Uterus (tissue), 4 donors: ENCODE data around the gene MAP2K6. TPM values are rescaled to one million over a fixed set of nuclear protein-coding genes. Genes with fewer than 3 reads are reported as not detected.

Experiments used
- DNase-seq, 2 donors: peaks; one replicate each; pipeline ENCODE4 v3.0.0-alpha.2; 2019 to 2020
- H3K27ac ChIP-seq, 2 donors: fragments of 200-600 bp; sonication (generic); 1 replicate in 1 of 2; 2 replicates in 1 of 2; pipeline ENCODE4 v1.5.1; 2016 to 2018
- H3K27me3 ChIP-seq, 2 donors: fragments of 200-600 bp; sonication (generic); one replicate each; pipeline ENCODE4 v1.5.1; 2018 to 2019; ENCODE audit warnings: control low read depth in 1 of 2
- H3K36me3 ChIP-seq, 2 donors: fragments of 200-600 bp; sonication (generic); one replicate each; pipeline ENCODE4 v1.5.1; 2019; ENCODE audit warnings: control low read depth in 1 of 2
- H3K4me1 ChIP-seq, 2 donors: fragments of 200-600 bp; sonication (generic); one replicate each; pipeline ENCODE4 v1.5.1; 2018 to 2019; ENCODE audit warnings: control low read depth in 1 of 2
- H3K4me3 ChIP-seq, 2 donors: fragments of 200-600 bp; sonication (generic); 1 replicate in 1 of 2; 2 replicates in 1 of 2; pipeline ENCODE4 v1.5.1; 2018 to 2019; ENCODE audit warnings: mild to moderate bottlenecking in 1 of 2
- H3K9me3 ChIP-seq, 2 donors: fragments of 200-600 bp; sonication (generic); one replicate each; pipeline ENCODE4 v1.5.1; 2019; ENCODE audit warnings: control low read depth in 1 of 2
- CTCF ChIP-seq, 4 experiments: fragments of 200-600 bp in 2 of 4; fragments of 450-650 bp in 2 of 4; sonication (generic) in 2 of 4; IDR thresholded peaks; one replicate each; pipeline ENCODE4 v1.5.1; 2016 to 2019; ENCODE audit warnings: antibody characterized with exemption in 4 of 4, mild to moderate bottlenecking in 2 of 4, moderate library complexity in 1 of 4
- POLR2A ChIP-seq, 2 donors: fragments of 450-650 bp; IDR thresholded peaks; one replicate each; pipeline ENCODE4 v1.6.1; 2016; ENCODE audit warnings: antibody characterized with exemption in 2 of 2, mild to moderate bottlenecking in 1 of 2, moderate library complexity in 1 of 2
- intact Hi-C: fragments of 100-400 bp; cut with DNase I; formaldehyde crosslinking; loops from one replicate; pipeline ENCODE4 v1.15.1; 2023; ENCODE audit warnings: low total_unique reads
- total RNA-seq, 4 donors: library from RNA; depleted of rRNA in 3 of 4; stranded (reverse); fragments of >200 nt in 3 of 4; gene quantifications; one replicate each; pipeline versions ENCODE4 v1.1.0 to v1.2.4, GENCODE V29; 2014 to 2023
- donor health status: DM: yes; HTN: yes; CAD: no.

MAP2K6 gene
- total RNA-seq, 4 donors from 2014 or later, result 3.2 to 43.4 (median 4.3) TPM

DNA sequence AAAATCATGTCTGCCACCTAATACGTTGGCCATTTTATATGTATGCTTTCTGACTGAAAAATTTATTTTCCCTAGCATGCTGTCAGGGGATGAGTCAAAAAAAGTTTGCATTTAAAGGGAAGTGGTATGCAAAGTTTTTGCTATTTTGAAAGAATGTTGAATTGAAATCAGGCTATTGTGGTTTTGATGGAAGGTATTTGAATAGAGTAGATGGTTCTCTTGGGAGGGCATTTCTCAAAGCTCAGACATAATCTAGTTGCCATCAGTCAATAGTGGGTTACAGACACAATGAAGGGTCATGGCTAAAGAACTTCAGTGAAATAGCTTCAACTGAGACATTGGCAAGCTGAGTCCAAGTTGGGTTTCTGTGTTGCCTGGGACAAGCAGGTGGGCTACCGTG is 102.4 kb downstream of the MAP2K6 start:
- no peak overlapping the region for H3K4me3 ChIP-seq
- H3K4me1 ChIP-seq, result no peaks in the 10 kb centered on the region
- H3K27me3 ChIP-seq, result no peaks in the 10 kb centered on the region
- TF ChIP-seq POLR2A (IDR thresholded peaks at IDR 0.05) (no peak), CTCF (IDR thresholded peaks at IDR 0.05) (no peak)
- H3K27ac ChIP-seq, result no peak overlapping the region
- no peak for DNase-seq
- intact Hi-C loops, result no loop called here
- no peaks in the 10 kb centered on the region for H3K36me3 ChIP-seq
- no peaks in the 10 kb centered on the region for H3K9me3 ChIP-seq

GRCh38 chr17:69518951-69519350 is 104.5 kb downstream of the MAP2K6 start:
- no peak for DNase-seq

GRCh38 chr17:69523244-69523861 is 108.9 kb downstream of the MAP2K6 start:
- H3K9me3 ChIP-seq, result no peaks in the 10 kb centered on the region
- intact Hi-C loops, result no loop called here
- H3K36me3 ChIP-seq, result no peaks in the 10 kb centered on the region
- H3K4me1 ChIP-seq, result no peaks in the 10 kb centered on the region
- no peak for DNase-seq
- no peaks in the 10 kb centered on the region for H3K27me3 ChIP-seq
- H3K4me3 ChIP-seq, result no peak overlapping the region
- TF ChIP-seq CTCF (IDR thresholded peaks at IDR 0.05) (peak; percentile 35 to 59 (median 44)), POLR2A (IDR thresholded peaks at IDR 0.05) (no peak)
- no peak overlapping the region for H3K27ac ChIP-seq

More at GRCh38 chr17:69518951-69519350, 104.5 kb downstream of the MAP2K6 start:
- no peak for TF ChIP-seq CTCF (IDR thresholded peaks at IDR 0.05)
- no peak for TF ChIP-seq POLR2A (IDR thresholded peaks at IDR 0.05)
- H3K27me3 ChIP-seq, result no peaks in the 10 kb centered on the region
- H3K4me3 ChIP-seq, result no peak overlapping the region
- intact Hi-C loops, result no loop called here
- H3K4me1 ChIP-seq, result no peaks in the 10 kb centered on the region
- no peaks in the 10 kb centered on the region for H3K36me3 ChIP-seq
- H3K27ac ChIP-seq, result no peak overlapping the region
- H3K9me3 ChIP-seq, result no peaks in the 10 kb centered on the region

DNA sequence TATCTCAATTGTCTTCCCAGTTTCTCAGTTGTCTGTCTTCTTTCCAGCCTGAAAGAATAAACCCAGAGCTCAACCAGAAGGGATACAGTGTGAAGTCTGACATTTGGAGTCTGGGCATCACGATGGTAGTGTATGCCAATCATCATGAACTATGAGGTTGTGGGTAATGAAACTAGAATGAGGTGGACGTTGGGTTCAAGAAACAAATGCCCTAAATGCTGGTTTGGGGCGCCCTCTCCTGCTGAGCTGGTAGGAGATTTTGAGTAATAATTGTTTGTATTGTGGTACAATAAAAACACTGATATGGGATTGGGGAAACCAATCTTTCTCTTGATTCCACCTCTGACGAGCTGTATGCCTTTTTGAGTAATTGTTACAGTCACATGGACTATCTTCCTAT is 110.4 kb downstream of the MAP2K6 start:
- Histone ChIP-seq H3K4me1 (no peaks in the 10 kb centered on the region), H3K9me3 (no peaks in the 10 kb centered on the region), H3K27me3 (no peaks in the 10 kb centered on the region), H3K4me3 (no peak overlapping the region), H3K27ac (no peak overlapping the region), H3K36me3 (no peaks in the 10 kb centered on the region)
- intact Hi-C loops, result no loop called here
- TF ChIP-seq CTCF (IDR thresholded peaks at IDR 0.05), result no peak
- no peak for TF ChIP-seq POLR2A (IDR thresholded peaks at IDR 0.05)
- DNase-seq, result no peak

DNA sequence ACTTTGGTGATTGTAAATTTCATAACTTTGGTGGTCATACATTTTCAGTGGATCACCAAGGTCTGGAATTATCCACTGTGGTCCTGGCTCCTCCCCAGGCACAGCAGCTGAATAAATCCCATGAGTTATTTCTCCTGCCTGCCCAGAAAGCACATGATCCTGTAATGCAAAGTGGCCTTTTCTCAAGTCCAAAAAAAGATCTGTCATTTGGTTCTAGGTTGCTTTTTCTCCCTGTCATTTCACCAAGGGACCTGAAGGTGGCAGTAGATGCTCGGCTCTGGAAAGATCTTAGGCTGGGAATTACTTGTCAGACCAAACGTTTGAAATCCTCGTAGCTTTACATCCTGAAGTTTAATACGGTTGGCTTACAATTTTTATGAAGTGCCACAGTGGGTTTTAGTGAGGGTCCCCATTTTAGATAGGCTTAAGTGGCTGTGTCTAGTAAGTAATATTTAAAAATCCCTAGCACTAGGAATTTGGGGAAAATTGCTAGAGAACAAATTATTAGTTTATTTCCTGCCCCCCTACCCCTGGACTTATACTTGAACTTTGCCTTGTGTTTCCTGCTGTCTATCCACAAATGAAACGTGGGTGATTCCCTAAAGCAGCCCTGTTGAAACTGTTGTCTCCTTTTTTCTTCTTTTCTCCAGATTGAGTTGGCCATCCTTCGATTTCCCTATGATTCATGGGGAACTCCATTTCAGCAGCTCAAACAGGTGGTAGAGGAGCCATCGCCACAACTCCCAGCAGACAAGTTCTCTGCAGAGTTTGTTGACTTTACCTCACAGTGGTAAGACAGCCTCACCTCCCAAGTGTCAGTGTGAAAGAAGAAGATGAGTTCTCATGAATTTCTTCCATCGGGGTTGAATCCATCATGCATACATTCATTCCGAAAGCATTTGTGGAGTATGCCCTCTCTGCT is 111.7 kb downstream of the MAP2K6 start:
- Histone ChIP-seq H3K36me3 (no peaks in the 10 kb centered on the region), H3K4me3 (no peak overlapping the region), H3K27ac (no peak overlapping the region), H3K27me3 (no peaks in the 10 kb centered on the region), H3K9me3 (no peaks in the 10 kb centered on the region), H3K4me1 (no peaks in the 10 kb centered on the region)
- TF ChIP-seq POLR2A (IDR thresholded peaks at IDR 0.05) (no peak), CTCF (IDR thresholded peaks at IDR 0.05) (peak; percentile 69 to 76 (median 73))
- intact Hi-C loops, result no loop called here
- peak; percentile 22 for DNase-seq
